Body of pancreas (tissue), 4 donors: ENCODE measurements around the gene CD151. TPM values are rescaled to one million over a fixed set of nuclear protein-coding genes. Genes with fewer than 3 reads are reported as not detected.

Experiments
- ATAC-seq: fragments of 150-250 bp; one replicate; pipeline ENCODE4 v1.9.1; 2016
- DNase-seq, 4 donors: peaks; one replicate each; pipeline ENCODE4 v3.0.0-alpha.2; 2019
- H3K27ac ChIP-seq, 4 donors: fragments of 200-600 bp; sonication (generic); 1 replicate in 3 of 4; 2 replicates in 1 of 4; pipeline versions ENCODE4 v1.5.1 to v1.6.1; 2016 to 2019; ENCODE audit warnings: mild to moderate bottlenecking in 1 of 4, mixed read lengths in 1 of 4, moderate library complexity in 1 of 4
- H3K27me3 ChIP-seq, 2 donors: fragments of 200-600 bp; sonication (generic); one replicate each; pipeline ENCODE4 v1.6.0; 2016; ENCODE audit warnings: mild to moderate bottlenecking in 1 of 2
- H3K36me3 ChIP-seq, 2 donors: fragments of 200-600 bp; sonication (generic); replicated peaks in 1 of 2; 2 replicates each; pipeline ENCODE4 v1.5.1; 2016; ENCODE audit warnings: low read depth in 2 of 2; ENCODE audit not compliant: insufficient read depth in 1 of 2
- H3K4me1 ChIP-seq: fragments of 200-600 bp; sonication (generic); one replicate; pipeline ENCODE4 v1.6.0; 2016
- H3K4me3 ChIP-seq, 2 donors: fragments of 200-600 bp; sonication (generic); 1 replicate in 1 of 2; 2 replicates in 1 of 2; pipeline ENCODE4 v1.5.1; 2016 to 2019
- H3K9me3 ChIP-seq, 3 donors: fragments of 200-600 bp; sonication (generic); 1 replicate in 2 of 3; 2 replicates in 1 of 3; pipeline ENCODE4 v1.5.1; 2016
- CTCF ChIP-seq, 7 experiments: fragments of 450-650 bp in 4 of 7; fragments of 200-600 bp in 3 of 7; sonication (generic) in 3 of 7; IDR thresholded peaks; one replicate each; pipeline ENCODE4 v1.5.1; 2016 to 2019; ENCODE audit warnings: antibody characterized with exemption in 7 of 7
- POLR2A ChIP-seq, 3 donors: fragments of 450-650 bp; IDR thresholded peaks; one replicate each; pipeline ENCODE4 v1.6.1; 2016; ENCODE audit warnings: antibody characterized with exemption in 3 of 3, mild to moderate bottlenecking in 2 of 3
- WGBS, 2 donors: methylation state at CpG; one replicate each; pipeline ENCODE4 v1.1.5; 2017; 5-methylcytosine and 5-hydroxymethylcytosine counted together
- intact Hi-C: fragments of 100-400 bp; cut with DNase I; formaldehyde crosslinking; loops from one replicate; pipeline ENCODE4 v1.15.1; 2023
- total RNA-seq, 2 donors: library from RNA; depleted of rRNA; stranded (reverse); fragments of >200 nt; gene quantifications; one replicate each; pipeline ENCODE4 v1.1.0, GENCODE V29; 2016

Gene CD151
- total RNA-seq, 2 donors from 2014 or later: 152 to 282 TPM

GRCh38 chr11:833849-834311 lies 1.1 kb downstream of the CD151 start:
- Histone ChIP-seq H3K9me3 (no peaks in the 10 kb centered on the region), H3K27ac (peak overlapping the region; percentile 96 to 99 (median 98)), H3K4me3 (peak overlapping the region; percentile 37 to 70), H3K4me1 (peaks cover 88% of the 10 kb centered on the region), H3K36me3 (peaks cover 0 to 12% of the 10 kb centered on the region in 2 donors), H3K27me3 (no peaks in the 10 kb centered on the region)
- TF ChIP-seq POLR2A (IDR thresholded peaks at IDR 0.05): no peak
- DNase-seq (peak in 1 of 4 donors; percentile 45), ATAC-seq (peak; percentile 0)
- WGBS, 2 donors: 18 to 30% methylated on average over 9 of the region's 9 CpGs
- intact Hi-C loops: no loop called here

GRCh38 chr11:834371-835316 lies 1.9 kb downstream of the CD151 start:
- Histone ChIP-seq H3K36me3 (peaks cover 0 to 16% of the 10 kb centered on the region in 2 donors), H3K4me1 (peaks cover 85% of the 10 kb centered on the region), H3K27me3 (no peaks in the 10 kb centered on the region), H3K4me3 (peak overlapping the region in 1 of 2 donors; percentile 70), H3K27ac (peak overlapping the region; percentile 96 to 99 (median 98)), H3K9me3 (no peaks in the 10 kb centered on the region)
- intact Hi-C loops: no loop called here
- ATAC-seq (peak; percentile 78), DNase-seq (peak; percentile 93 to 97 (median 94))
- 0 to 11% methylated on average over 4 to 31 of the region's 31 CpGs for WGBS, 2 donors
- TF ChIP-seq POLR2A (IDR thresholded peaks at IDR 0.05): peak; percentile 90 to 95 (median 95)
- peak in 3 of 7 experiments; percentile 13 to 44 (median 17) for TF ChIP-seq CTCF (IDR thresholded peaks at IDR 0.05)

GRCh38 chr11:836274-836673 lies 3.5 kb downstream of the CD151 start:
- H3K27me3 ChIP-seq: no peaks in the 10 kb centered on the region
- TF ChIP-seq POLR2A (IDR thresholded peaks at IDR 0.05) (no peak), CTCF (IDR thresholded peaks at IDR 0.05) (peak in 1 of 7 experiments; percentile 5)
- no peak overlapping the region for H3K4me3 ChIP-seq
- peaks cover 86% of the 10 kb centered on the region for H3K4me1 ChIP-seq
- H3K9me3 ChIP-seq: no peaks in the 10 kb centered on the region
- DNase-seq: no peak
- H3K27ac ChIP-seq: peak overlapping the region; percentile 45 to 99 (median 98)
- WGBS, 2 donors: 79% methylated on average over 11 of the region's 14 CpGs; no CpG with 5 or more reads in 1 of the 2 donors
- intact Hi-C loops: no loop called here
- peaks cover 0 to 20% of the 10 kb centered on the region in 2 donors for H3K36me3 ChIP-seq
- ATAC-seq: no peak

- no peak overlapping the region for H3K4me3 ChIP-seq
- no peaks in the 10 kb centered on the region for H3K9me3 ChIP-seq
- TF ChIP-seq CTCF (IDR thresholded peaks at IDR 0.05) (no peak), POLR2A (IDR thresholded peaks at IDR 0.05) (no peak)
- H3K36me3 ChIP-seq: peaks cover 0 to 20% of the 10 kb centered on the region in 2 donors
- H3K27ac ChIP-seq: peak overlapping the region; percentile 41 to 99 (median 98)
- 72 to 93% methylated on average over 6 to 9 of the region's 9 CpGs for WGBS, 2 donors
- H3K4me1 ChIP-seq: peaks cover 85% of the 10 kb centered on the region
- no peaks in the 10 kb centered on the region for H3K27me3 ChIP-seq
- intact Hi-C loops: no loop called here
- DNase-seq (no peak), ATAC-seq (no peak)
These were observed 3.9 kb downstream of the CD151 start for GRCh38 chr11:836700-837099.
